Measurements from ENCODE around the gene SLC5A10.
A peak's percentile ranks its signal among the peaks of the same experiment; 100 is the strongest.

SLC5A10 gene

DNA sequence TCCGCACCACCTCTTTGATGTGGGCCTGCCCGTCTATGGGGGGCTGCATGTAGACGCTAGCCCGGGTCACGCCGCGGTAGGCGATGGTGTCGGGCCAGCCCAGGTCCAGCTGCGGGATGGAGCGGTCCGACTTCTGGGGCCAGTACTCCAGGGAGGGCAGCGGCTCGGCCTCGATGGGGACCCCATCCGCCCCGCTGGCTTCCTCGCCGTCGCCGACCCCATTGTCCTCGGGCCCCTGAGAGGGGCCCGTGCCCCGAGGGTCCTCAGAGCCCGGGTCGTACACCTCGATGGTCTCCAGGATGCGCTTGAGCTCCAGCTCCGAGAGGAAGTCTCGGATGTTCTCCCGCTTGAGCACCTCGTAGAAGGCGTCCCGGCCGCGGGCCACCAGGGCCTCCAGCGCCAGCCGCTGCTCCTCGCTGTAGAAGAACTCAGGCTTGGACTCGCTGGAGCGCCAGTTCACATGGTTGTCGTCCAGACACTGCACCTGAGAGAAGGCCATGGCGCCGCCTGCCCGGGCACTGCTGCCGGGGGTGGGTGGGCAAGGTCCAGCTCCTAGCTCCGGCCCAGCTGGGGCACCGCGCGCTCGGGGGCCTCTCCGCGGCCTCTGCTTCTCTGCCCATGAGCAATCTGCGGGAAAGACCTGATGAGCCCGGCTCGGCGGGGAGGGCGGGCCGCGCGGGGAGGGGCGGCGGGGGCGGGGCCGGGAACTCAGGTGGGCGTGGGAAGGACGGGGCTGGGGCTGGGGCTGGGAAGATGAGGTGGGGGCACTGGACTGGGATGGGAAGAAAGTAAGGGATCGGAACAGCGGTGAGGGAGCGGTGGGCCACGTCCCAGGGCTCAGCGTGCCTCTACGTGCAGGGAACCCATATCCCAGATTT, 51.8 kb downstream of the SLC5A10 start:
- Histone ChIP-seq H3K36me3 (no peaks in the 10 kb centered on the region), H3K9me3 (no peaks in the 10 kb centered on the region), H3K4me1 (peaks cover 0 to 39% (median 27%) of the 10 kb centered on the region in 4 donors), H3K27me3 (no peaks in the 10 kb centered on the region), H3K4me3 (peak overlapping the region; percentile 74 to 77), H3K27ac (peak overlapping the region; percentile 87 to 88)
- no peak for DNase-seq
- TF ChIP-seq, protein P1, sequence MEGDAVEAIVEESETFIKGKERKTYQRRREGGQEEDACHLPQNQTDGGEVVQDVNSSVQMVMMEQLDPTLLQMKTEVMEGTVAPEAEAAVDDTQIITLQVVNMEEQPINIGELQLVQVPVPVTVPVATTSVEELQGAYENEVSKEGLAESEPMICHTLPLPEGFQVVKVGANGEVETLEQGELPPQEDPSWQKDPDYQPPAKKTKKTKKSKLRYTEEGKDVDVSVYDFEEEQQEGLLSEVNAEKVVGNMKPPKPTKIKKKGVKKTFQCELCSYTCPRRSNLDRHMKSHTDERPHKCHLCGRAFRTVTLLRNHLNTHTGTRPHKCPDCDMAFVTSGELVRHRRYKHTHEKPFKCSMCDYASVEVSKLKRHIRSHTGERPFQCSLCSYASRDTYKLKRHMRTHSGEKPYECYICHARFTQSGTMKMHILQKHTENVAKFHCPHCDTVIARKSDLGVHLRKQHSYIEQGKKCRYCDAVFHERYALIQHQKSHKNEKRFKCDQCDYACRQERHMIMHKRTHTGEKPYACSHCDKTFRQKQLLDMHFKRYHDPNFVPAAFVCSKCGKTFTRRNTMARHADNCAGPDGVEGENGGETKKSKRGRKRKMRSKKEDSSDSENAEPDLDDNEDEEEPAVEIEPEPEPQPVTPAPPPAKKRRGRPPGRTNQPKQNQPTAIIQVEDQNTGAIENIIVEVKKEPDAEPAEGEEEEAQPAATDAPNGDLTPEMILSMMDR (IDR thresholded peaks at IDR 0.05), result no peak
- intact Hi-C loops (cut with DNase I; ENCODE audit: low total_unique reads), result no loop called here

DNA sequence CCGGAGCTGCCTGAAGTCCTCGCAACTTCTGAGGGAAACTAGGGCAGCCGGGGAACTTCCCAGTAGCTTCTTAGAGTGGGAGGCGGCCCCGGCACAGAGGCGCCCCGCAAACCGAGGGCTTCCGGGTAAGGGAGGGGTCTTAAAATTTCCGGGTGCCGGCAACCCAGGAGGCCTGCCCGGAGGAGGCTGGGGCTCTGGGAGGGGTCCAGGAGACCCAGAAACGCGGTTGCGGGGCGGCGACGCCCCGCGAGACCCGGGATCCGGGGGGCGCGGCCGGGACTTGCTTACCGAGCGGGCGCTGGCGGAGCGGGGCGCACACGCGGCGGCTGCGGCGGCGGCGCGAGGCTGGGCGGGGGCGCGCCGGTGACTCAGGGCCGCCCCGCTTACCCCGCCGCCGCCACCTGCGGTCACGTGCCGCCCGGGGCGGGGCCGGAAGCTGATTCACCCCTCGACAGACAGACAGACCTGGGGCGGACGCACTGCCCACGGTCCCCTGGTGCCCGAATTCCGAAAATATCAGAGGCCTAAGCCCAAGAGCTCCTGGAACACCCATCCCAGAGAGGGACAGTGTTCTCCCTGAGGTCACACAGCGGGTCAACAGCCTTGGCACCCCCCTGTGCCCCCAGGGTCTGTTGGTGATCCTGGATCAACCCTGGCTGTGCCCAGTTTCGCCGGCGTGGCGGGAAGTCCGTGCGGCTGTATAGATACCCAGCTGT, 52.6 kb downstream of the SLC5A10 start, which contains the start of gene FAM83G:
Gene FAM83G, minus strand, starts transcription at position 344 of the 716 bp plus-strand sequence. CDS start 723 bp downstream, outside the sequence.
- DNase-seq, result peak; percentile 78 to 92
- intact Hi-C loops (cut with DNase I; ENCODE audit: low total_unique reads), result no loop called here

DNA sequence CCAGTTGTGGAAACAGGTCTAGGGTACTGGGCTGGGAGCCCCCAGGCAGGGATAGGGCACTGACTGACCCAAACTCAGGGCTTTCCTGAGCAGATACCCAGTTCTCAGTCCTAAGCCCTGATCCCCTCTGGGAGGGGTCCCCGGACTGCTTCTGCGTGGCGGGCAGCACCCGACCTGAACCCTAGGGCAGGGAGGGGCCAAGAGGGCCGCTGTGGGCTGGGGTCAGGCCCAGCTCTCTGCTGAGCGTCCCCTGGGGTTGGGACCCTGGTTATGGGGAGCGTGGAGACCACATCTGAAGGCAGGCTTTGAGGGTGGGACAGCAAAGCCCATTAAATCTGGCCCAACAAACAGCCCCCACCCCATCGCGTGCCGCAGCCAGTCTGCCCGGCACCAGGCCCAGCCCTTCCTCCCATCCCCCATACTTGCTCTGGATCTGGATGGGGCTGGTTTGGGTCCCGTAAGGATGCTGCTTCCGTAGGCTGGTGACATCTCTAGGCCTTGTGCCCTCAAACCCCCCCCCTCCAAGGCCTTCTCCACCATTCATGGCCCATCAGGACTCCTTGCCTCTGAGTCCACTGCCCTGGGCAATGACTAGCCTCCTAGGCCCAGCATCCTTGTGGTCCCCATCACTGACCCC, 53.3 kb downstream of the SLC5A10 start:
- Histone ChIP-seq H3K4me1 (peaks cover 0 to 39% (median 27%) of the 10 kb centered on the region in 4 donors), H3K27ac (peak overlapping the region; percentile 87 to 88), H3K27me3 (no peaks in the 10 kb centered on the region), H3K9me3 (no peaks in the 10 kb centered on the region), H3K4me3 (peak overlapping the region; percentile 74 to 77), H3K36me3 (no peaks in the 10 kb centered on the region)
- TF ChIP-seq, protein P1 (IDR thresholded peaks at IDR 0.05), result no peak
- intact Hi-C loops (cut with DNase I; ENCODE audit: low total_unique reads), result no loop called here
- no peak for DNase-seq

More for the DNA sequence above, 52.6 kb downstream of the SLC5A10 start, which contains the start of gene FAM83G:
- Histone ChIP-seq H3K27me3 (no peaks in the 10 kb centered on the region), H3K4me1 (peaks cover 0 to 39% (median 27%) of the 10 kb centered on the region in 4 donors), H3K9me3 (no peaks in the 10 kb centered on the region), H3K27ac (peak within 1 kb of the TSS; percentile 87 to 88), H3K4me3 (peak within 1 kb of the TSS; percentile 74 to 77), H3K36me3 (no peaks in the 10 kb centered on the region)
- TF ChIP-seq, protein P1 (IDR thresholded peaks at IDR 0.05), result no peak

DNA sequence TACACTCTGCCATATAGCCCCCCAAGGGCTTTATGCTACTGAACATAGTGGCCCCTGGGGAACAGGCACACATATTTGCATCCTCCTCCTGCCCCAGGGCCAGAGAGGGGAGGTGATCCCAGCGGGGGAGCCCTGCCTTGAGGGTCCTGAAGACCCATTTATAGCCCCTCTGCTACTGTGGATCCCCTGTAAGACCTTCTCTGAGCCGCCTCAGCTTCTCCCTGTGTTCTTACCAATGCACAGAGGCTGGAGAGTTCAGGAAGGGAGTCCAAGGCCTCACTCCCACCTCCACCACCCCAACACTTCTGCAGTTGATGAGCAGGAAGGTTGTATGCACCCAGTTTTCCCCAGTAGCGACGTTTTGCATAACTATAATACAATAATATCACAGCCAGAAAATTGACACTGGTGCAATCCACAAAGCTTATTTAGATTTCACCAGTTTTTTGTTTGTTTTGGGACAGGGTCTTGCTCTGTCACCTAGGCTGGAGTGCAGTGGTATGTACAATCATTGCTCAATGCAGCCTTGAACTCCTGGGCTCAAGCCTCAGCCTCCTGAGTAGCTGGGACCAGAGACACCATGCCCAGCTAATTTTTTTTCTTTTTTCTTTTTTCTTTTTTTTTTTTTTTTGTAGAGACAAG, 53.9 kb downstream of the SLC5A10 start:
- Histone ChIP-seq H3K4me3 (no peak overlapping the region), H3K27ac (peak overlapping the region in 1 of 2 donors; percentile 87), H3K36me3 (no peaks in the 10 kb centered on the region), H3K4me1 (peaks cover 0 to 37% (median 27%) of the 10 kb centered on the region in 4 donors), H3K27me3 (no peaks in the 10 kb centered on the region), H3K9me3 (no peaks in the 10 kb centered on the region)
- DNase-seq, result no peak
- TF ChIP-seq, protein P1 (IDR thresholded peaks at IDR 0.05), result no peak
- intact Hi-C loops (cut with DNase I; ENCODE audit: low total_unique reads), result no loop called here

DNA sequence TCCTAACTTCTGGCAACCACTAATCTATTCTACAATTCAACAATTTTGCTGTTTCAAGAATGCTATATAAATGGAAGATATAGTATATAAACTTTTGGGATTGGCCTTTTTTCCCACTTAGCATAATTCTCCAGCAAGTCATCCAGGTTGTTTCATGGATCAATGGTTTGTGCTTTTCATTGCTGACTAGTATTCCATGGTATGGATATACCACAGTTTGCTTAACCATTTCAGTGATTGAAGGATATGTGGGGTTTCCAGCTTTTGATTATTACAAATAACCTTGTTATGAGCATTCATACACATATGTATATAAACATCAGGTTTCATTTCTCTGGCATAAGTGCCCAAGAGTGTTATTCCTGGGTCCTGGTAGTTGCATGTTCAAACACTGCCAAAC, 54.7 kb downstream of the SLC5A10 start:
- TF ChIP-seq, protein P1 (IDR thresholded peaks at IDR 0.05), result no peak
- H3K4me3 ChIP-seq, result no peak overlapping the region
- intact Hi-C loops (cut with DNase I; ENCODE audit: low total_unique reads), result no loop called here
- H3K4me1 ChIP-seq, result peaks cover 0 to 30% (median 25%) of the 10 kb centered on the region in 4 donors
- H3K27ac ChIP-seq, result no peak overlapping the region
- no peaks in the 10 kb centered on the region for H3K9me3 ChIP-seq
- H3K36me3 ChIP-seq, result no peaks in the 10 kb centered on the region
- DNase-seq, result no peak
- H3K27me3 ChIP-seq, result no peaks in the 10 kb centered on the region

All from tibial artery (tissue), 4 donors.